IPS DF 4.7 (cell line): ENCODE results near the gene BRF1.
"Not testable (repeated sequence)": the region's sequence is repeated elsewhere in the genome, so short reads cannot be mapped to it uniquely, and the experiment has no call there.

ENCODE experiments used
- DNase-seq: peaks from one replicate; pipeline ENCODE4 v3.0.0-alpha.2; 2013; ENCODE audit warnings: low spot score; ENCODE audit errors: extremely low read depth

BRF1 gene

GRCh38 chr14:105333020-105333490 lies 32.3 kb upstream of the BRF1 start:
- no peak for DNase-seq

DNA sequence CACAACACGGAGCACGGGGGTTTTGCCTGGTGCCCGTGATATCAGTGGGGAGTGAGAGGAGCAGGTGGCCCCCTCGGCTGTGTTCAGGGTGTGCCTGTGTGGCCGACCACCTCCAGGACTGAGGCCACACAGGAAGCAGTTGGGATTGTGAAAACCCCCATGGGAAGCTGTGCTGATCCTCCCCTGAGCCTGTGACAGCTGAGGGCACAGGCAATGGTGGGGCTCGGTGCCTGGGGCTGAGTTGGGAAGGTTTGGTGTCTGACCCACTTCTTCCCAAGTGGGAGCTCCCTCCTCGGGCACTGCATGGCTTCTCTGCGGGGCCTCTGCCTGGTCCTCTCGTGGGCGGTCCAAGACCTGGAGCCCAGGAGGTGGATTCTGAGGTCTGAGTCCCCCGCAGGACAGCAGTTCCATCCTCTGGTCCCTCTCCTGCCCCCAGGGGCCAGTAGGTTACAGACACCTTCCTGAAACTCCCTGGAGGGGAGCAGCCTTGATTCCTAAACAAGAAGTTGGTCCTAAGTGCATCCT lies 31.6 kb upstream of the BRF1 start:
- no peak for DNase-seq

GRCh38 chr14:105331575-105332349 lies 31.0 kb upstream of the BRF1 start:
- no peak for DNase-seq

- DNase-seq = no peak
Measured at GRCh38 chr14:105330491-105330895, 29.7 kb upstream of the BRF1 start.

DNA sequence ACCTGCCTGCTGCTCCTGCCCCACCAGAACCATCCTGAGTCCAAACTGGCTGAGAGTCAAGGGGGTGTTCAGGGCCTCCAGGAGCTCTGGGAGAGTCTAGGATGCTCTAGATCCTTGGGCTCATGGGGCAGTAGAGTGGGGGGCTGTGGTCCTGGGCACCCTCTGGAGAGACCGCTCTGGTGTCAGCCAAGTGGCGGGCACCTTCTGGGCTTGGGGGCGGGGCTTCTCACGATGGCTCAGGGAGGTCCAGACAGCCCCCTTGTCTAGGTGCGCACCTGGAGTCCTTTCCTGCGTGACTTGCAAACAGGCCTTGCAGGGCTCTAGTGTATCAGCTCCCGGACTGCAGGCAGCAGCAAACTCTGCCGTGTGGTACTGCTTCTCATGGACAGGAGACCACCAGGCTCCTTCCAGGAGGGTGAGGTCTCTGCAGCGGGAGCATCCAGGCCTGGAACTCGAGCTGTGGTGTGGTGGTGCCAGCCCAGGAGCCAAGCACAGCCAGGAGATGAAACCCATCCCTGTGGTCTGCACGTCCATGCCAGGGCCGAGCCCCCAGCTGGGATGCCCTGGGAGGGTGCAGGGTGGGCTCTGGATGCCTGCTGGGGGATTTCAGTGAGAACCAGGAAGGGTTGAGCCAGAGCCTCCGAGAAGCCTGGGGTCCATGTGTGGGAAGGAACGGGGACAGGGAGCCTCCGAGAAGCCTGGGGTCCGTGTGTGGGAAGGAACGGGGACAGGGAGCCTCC lies 28.8 kb upstream of the BRF1 start:
- DNase-seq = no peak

- DNase-seq = no peak
Measured at GRCh38 chr14:105328678-105329390, 28.0 kb upstream of the BRF1 start.

GRCh38 chr14:105328070-105328677 lies 27.4 kb upstream of the BRF1 start:
- no peak for DNase-seq

DNA sequence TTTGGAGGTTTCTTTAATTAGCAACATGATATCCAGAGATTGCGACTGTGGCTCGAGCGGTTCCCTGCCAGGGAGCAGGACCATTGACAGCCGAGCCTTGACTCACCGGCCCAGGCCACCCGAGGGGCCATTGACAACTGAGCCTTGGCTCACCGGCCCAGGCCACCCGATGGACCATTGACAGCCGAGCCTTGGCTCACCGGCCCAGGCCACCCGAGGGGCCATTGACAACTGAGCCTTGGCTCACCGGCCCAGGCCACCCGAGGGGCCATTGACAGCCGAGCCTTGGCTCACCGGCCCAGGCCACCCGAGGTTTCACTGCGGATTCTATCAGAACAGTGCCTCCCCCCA lies 26.9 kb upstream of the BRF1 start:
- DNase-seq = not testable (repeated sequence)

DNA sequence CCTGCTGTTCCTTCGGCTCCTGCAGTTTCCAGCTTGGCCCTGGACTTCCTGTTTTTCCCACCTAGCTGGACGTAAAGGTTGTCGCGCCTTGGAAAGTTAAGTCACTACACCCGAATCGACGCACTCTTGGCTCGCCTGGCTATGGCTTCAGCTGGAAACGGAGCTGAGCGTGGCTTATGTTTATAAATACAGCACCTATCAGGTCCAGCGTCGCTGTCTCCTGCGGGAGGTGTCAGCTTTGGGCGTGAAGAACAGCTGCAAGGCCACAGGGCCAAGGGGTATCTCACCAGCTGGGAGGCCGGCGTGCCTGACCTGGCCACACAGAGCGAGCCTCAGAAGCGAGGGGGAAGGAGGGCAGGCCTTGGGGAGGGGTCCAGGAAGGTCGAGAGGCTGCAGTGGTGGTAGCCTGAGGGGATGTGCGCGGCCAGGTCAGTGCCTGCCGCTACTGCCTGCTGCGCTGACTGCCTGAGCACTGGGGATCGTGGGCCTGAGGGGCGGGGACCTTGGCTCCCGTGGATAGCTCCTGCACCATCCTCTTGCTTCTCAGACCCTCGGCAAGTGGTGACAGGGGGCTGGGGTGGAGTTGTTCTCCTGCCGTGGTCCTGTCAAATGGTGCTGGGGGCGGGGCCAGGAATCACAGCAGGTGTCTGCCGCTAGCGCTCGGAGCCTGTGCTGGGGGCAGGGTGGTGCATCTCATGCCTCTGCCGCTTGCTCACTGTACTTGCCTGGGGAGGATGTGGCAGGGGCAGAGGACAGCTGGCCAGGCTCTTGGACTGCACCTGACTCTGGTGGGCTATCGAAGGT lies 26.3 kb upstream of the BRF1 start:
- DNase-seq = no peak

DNA sequence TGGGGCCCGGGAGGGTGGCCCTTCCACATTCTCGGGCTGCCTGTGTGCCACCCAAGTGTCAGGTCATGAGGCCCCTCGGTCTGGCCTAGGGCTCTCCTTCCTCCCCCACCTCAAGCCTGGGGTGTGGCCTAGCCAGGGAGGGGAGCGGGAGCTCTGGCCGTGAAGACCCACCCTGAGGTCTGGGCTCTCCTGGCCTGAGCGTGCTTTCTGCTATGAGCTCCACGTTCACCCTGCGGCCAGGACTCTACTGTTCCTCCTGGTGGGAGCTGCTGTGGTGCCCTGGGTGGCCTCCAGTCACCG lies 25.7 kb upstream of the BRF1 start:
- DNase-seq = no peak

DNA sequence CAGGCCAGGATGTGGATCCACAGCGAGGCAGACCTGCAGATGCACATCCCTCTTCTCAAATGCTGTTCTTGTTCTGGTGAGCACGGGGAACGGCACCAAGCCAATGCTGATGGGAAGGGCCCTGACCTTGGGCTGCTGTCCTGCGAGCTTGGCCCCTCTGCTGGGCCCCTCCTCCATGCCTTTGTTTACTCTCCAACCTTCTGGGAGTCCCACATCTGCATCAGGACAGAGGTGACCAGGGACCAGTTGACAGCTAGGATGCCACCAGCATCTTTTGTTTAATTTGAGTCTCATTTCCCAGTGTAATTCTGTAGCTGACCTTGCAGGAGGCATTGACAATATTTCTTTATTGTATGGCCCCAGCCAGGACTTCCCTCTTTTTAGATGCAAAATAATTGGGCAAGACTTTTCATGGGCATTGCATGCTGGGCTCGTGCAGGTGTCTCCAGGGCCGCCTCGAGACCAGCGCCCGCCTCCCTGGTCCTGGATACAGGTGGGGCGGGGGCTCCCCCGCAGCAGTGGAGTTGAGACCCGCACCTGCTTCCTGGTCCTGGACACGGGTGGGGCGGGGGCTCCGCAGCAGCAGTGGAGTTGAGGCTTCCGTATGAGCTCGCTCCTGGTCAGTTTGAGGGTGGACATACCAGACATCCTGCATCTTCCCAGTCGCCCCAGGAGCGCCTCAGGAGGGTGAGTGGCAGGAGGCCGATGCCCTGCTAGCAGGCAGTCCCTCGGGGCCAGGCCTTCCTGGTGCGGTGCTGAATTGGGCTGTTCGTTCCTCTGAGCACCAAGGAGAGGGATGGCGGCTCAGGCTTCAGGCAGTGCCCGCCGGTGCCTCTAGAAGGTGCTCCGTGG lies 25.1 kb upstream of the BRF1 start:
- no peak for DNase-seq

DNA sequence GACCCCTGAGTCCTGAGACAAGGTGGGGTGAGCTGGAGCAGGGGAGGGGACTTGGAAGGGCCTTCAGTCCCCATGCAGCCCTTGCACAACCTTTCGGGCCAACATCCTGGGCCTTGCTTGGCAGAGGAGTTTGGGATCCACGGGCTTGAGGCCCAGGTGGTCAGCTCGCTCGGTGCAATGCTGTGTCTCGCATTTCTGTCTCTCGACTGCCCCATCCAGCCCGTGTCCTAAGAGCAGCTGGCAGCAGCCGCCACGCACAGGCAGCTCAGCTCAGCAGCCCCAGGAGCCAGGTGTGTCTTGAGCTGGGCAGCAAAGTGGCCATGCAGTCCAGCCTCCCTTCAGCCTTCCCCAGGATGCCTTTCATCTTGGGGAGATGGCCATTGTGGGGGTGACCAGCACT lies 24.5 kb upstream of the BRF1 start:
- no peak for DNase-seq

DNA sequence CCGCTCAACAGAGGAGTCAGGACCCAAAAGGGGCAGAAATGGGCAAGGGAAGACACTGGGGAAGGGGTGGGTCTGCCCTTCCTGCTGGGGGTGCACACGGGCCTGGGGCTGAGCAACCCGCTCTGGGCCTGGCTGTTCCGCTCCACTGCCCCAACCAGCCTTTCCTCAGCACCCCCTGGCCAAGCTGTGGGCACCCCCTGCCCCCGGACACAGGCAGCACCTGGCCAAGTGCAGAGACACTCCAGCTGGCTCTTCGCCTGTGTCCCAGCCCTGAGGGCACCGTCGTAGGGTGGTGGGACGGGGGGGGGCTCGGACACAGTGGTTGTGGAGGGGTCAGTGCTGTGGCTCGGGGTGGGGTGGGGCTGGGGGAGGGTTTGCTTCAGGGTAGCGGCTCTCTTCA lies 24.1 kb upstream of the BRF1 start:
- DNase-seq = no peak

- no peak for DNase-seq
Measured at GRCh38 chr14:105324080-105324778, 23.4 kb upstream of the BRF1 start.

GRCh38 chr14:105323663-105324062 lies 22.9 kb upstream of the BRF1 start:
- DNase-seq = no peak

DNA sequence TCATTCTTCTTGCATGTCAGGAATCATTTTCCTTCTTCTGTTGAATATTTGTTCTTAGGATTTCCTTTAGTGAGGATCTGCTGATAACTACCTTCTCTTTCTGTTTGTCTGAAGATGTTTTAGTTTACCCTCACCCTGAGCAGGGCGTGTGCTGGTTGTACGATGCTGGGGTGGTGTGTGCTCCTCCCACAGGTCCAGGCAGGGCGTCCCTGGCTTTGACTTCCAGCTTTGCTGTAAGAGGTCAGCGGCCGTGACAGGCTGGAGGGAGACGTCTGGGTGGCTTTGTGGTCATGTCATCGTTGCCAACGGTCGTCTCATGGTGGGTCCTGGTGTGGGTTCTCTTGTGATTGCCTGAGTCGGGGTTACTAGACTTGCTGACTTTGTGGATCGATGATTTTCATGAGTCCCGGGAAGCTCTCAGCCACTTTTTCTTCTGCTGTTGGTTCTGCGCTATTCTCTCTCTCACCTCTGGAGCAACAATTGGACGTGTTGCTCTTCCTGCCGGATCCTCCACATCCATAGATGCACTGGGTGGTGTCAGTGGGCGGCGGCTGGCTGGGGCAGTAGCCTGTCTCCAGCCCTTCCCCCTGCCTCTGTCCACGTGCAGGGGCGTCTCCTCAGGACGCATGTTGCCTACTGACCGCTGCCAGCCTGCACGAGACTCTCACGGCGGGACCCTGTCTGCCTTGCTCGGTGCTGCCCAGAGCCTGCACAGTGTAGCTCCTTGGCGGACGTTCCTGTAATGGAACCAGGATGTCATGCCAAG lies 22.2 kb upstream of the BRF1 start:
- DNase-seq = no peak

GRCh38 chr14:105317546-105317945 lies 16.7 kb upstream of the BRF1 start:
- DNase-seq = no peak

DNA sequence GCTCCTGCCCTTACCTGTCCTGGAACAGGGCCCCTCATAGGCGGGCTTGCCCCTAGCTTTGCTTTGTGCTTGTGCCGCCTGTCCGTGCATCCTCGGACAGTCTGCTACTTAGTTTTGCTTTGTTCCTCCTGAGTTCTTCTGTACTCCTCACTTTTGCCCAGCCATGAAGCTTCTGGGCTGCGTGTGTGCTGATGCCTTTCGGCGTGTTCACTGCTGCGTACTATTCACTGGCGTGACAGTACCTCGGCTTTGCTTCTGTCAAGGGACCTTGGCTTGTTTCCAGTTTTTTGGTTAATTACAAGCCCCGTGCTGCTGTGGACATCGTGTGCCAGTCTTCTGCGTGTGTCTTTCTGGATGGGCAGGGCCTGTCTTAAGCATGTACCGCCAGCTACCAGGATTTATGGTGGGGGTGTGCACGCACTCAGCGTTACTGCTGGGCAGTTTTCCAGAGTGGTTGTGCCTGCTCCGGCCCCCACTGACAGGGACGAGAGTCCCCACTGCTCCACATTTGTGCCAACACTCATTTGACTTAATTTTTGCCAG lies 16.2 kb upstream of the BRF1 start:
- DNase-seq = no peak
